Stimulated activated CD4-positive, alpha-beta T cell treated with anti-CD3 and anti-CD28 coated beads, Interleukin-1b, Interleukin-23, amount 100 ng/mL, for 4 hours (primary cell): ENCODE data around the gene SPRR1B.
"Not testable (repeated sequence)": the region's sequence is repeated elsewhere in the genome, so short reads cannot be mapped to it uniquely, and the experiment has no call there.

Experiments used
- DNase-seq, 2 donors: peaks; one replicate each; pipeline ENCODE4 v3.0.0-alpha.2; 2020; ENCODE audit warnings: low read depth in 2 of 2

SPRR1B gene

GRCh38 chr1:153040950-153041631 lies 10.1 kb downstream of the SPRR1B start, which contains the start of gene SPRR2D:
Gene SPRR2D, minus strand, starts transcription at chr1:153041120. Its CDS starts 774 bp downstream, at chr1:153040346.
- no peak for DNase-seq

DNA sequence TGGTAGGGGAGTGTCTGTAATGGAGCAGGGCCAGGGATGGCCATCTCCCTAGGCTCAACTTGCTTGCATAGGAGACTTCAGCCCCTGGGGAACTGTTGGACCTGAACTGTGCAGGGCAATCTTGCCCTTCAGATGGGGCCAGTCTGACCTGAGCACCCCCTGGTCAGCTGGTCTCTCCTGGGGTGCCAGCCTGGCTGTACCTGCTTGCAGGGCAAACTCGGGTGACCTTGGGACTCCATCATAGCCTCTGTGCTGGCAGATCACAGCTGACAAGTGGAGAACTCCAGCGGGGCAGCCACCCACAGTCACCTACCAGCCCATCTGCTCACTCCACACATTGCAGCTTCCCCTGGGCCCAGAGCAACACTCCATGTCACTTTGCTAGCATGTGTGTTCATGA lies 18.2 kb downstream of the SPRR1B start:
- DNase-seq = no peak

- DNase-seq = not testable (repeated sequence)
Measured at GRCh38 chr1:153056111-153056510, 25.1 kb downstream of the SPRR1B start.

GRCh38 chr1:153057375-153057774 lies 26.4 kb downstream of the SPRR1B start, which contains the start of gene SPRR2A:
Gene SPRR2A, minus strand, starts transcription at chr1:153057512. Its CDS starts 777 bp downstream, at chr1:153056735.
- DNase-seq = no peak

DNA sequence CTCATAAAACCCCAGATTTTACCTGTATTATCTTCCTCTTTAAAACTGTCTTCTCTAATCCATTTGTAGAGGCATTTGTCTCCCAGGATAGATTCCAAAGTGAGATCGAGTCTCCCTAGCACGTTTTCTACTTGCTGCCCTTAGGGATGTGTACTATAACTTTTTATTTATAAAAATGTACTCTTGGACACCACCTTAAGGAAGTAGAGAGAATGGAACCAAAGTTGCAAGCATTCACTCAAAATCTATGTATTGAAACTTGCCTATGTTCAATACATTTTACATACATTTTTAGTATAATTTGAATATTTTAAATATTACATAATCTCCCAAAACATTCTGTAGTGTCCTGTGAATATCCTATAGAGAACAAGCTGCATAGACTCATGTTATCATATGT lies 27.2 kb downstream of the SPRR1B start:
- DNase-seq = no peak

DNA sequence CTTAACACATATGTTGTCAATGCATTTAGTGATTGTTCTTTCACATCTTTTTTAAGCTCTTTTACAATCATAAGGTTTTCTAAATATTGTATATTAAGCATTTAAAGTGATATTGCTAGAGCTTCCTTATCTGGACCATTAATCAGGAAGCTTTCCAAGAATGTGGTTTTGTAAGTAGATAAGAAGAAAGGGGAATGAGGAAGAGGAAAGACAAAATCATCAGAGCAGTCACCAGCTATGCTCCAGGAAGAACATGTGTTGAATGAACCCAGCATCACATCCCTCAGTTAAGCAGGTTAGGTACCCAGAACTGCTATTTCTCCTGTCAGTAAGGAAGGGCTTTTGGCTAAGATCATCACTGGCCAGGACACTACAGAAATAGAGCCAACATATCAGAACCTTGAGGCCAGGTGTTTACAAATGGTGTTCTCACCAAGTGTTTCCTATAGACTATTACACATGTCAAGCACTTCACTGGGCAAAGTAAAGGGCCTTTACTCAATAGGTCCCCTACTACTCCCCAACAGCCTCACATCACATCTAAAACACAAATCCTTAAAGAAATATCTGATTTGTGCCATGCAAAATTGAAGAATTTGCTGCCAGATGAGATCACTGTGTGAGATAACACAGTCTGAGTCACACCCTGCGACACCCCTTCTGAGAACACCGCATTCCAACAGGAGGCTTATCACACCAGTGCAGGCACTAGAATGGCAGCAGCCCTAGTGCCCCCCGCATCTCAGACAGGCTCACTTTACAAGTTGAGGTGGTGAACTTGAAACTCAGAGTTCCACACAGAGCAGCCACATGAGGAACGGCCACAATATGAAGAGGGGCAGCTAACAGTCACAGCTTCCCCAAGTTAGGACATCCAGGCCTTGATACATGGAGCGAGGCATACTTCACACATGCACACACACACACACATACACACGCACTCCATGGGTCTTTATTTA lies 28.1 kb downstream of the SPRR1B start:
- DNase-seq = no peak

DNA sequence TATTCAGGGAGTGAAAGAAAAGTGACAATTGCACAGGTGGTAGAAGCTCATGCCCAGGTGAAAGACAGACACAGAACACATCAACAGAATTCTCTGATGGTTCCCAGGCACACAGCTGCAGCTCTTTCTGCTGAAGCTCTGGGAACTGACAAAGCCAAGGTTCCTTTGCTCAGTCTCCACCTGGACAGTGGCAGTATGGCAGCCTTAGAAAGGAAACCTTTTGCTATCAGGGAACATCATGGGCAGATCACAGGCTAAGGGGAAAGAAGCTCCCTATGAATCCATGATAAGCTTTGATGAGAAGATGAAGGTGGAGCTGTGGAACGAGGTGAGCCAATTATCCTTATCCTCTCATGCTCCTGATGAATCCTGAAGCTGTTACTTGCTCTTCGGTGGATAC lies 39.2 kb downstream of the SPRR1B start:
- DNase-seq = no peak

DNA sequence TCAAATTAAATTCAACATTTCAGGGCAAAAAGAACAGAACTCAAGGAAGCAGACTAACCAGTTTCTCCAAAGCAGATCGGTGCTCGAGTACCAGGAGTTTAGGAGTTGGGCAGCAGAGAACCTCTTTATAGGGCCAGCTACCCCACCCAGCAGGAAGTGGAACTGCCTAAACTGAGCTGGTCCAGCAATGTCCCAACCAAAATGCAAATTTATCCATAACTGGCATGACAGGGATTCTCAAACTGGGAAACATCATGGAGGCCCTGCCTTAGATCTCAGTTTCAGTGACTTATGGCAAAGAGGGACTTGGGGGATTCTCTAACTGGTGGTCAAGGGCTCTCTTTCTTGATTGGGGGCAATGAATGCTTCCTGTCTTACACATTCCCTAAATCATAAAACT lies 40.5 kb downstream of the SPRR1B start, which contains the start of gene SPRR2B:
Gene SPRR2B, minus strand, starts transcription at position 101 of the 400 bp plus-strand sequence. CDS start 772 bp downstream, outside the sequence.
- DNase-seq = no peak

DNA sequence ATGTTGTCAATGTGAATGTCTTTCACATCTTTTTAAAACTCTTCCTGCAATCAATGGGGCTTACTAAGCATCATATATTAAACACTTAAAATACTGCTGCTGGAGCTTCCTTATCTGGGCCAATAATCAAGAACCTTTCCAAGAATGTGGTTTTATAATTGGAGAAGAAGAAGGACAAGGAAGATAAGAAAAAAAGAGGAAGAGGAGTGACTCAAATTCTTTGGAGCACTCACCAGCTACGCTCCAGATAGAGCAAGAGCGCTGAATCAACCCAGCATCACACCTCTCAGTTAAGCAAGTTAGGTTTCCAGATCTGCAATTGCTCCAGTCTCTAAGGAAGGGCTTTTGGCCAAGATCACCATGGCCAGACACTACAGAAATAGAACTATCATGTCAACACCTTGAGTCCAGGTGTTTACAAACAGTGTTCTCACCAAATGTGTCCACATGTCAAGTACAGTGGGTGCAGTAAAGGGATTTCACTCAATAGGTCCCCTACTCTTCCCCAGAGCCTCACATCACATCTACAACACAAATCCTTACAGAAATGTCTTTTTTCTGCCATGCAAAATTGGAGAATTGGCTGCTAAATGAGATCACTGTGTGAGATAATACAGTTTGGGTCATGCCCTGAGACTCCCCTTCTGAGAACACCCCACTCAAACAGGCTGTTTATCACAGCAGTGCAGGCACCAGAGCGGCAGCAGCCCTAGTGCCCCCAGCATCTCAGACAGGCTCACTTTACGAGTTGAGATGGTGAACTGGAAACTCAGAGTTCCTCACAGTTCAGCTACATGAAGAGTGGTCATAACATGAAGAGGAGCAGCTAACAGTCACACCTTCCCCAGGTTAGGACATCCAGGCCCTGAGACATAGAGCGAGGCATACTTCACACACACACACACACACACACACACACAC lies 42.1 kb downstream of the SPRR1B start:
- no peak for DNase-seq

GRCh38 chr1:153081736-153082135 lies 50.7 kb downstream of the SPRR1B start:
- no peak for DNase-seq
